ENCODE results near the gene SRGAP2B.
"Not testable (repeated sequence)": the region's sequence is repeated elsewhere in the genome, so short reads cannot be mapped to it uniquely, and the experiment has no call there.

- TF ChIP-seq EZH2 (IDR thresholded peaks at IDR 0.05); POLR2AphosphoS5 (IDR thresholded peaks at IDR 0.05; ENCODE audit: borderline replicate concordance, low read depth, low read length): not testable (repeated sequence)
These were observed 79.2 kb downstream of the SRGAP2B start for GRCh38 chr1:145015744-145016491.

All from SK-N-MC (cell line).